H1 (cell line): Measurements from ENCODE around the gene FSD1. TPM values are rescaled to one million over a fixed set of nuclear protein-coding genes. Genes with fewer than 3 reads are reported as not detected.

ENCODE experiments used
- CTCF ChIA-PET: fragments of 300-600 bp; sonication (Branson Sonifier 250); formaldehyde crosslinking; loops from one replicate; lab custom pipeline; 2021; ENCODE audit not compliant: partially characterized antibody; lab: Charles Lee
- POLR2A ChIA-PET: fragments of 300-600 bp; sonication (Branson Sonifier 250); formaldehyde crosslinking; loops from one replicate; lab custom pipeline; 2021; ENCODE audit warnings: inconsistent platforms; ENCODE audit not compliant: partially characterized antibody; lab: Charles Lee
- DNase-seq, 2 experiments: peaks; one replicate each; pipeline versions ENCODE4 v3.0.0 to v3.0.0-alpha.2; 2010 to 2022; ENCODE audit warnings: low spot score in 2 of 2, low read depth in 1 of 2, mixed read lengths in 1 of 2
- FAIRE-seq: peaks from 2 replicates; lab custom pipeline; 2011; peaks lifted over from hg19 to GRCh38; lab: Jason Lieb, UNC
- H2AFZ ChIP-seq: 2 replicates; pipeline ENCODE4 v1.8.1; 2012; ENCODE audit warnings: low read length, inconsistent platforms
- H2AK5ac ChIP-seq: 2 replicates; pipeline ENCODE4 v1.6.1; 2013; ENCODE audit warnings: low read depth, low read length
- H2BK120ac ChIP-seq: replicated peaks from 2 replicates; pipeline ENCODE3; 2013; ENCODE audit warnings: low read depth, low read length, inconsistent platforms
- H2BK12ac ChIP-seq: 2 replicates; pipeline ENCODE4 v1.6.1; 2013; ENCODE audit warnings: low read depth, low read length
- H2BK15ac ChIP-seq: 2 replicates; pipeline ENCODE4 v1.6.1; 2013; ENCODE audit warnings: low read length
- H2BK20ac ChIP-seq: 2 replicates; pipeline ENCODE4 v1.6.1; 2013; ENCODE audit warnings: low read length
- H2BK5ac ChIP-seq: 2 replicates; pipeline ENCODE4 v1.6.1; 2013; ENCODE audit warnings: low read depth, low read length
- H3K14ac ChIP-seq: 2 replicates; pipeline ENCODE4 v1.6.1; 2013; ENCODE audit warnings: inconsistent platforms; ENCODE audit not compliant: insufficient read length
- H3K18ac ChIP-seq: 2 replicates; pipeline ENCODE4 v1.6.1; 2013; ENCODE audit warnings: low read length; ENCODE audit errors: extremely low read depth
- H3K23ac ChIP-seq: 2 replicates; pipeline ENCODE4 v1.6.1; 2013; ENCODE audit warnings: inconsistent platforms; ENCODE audit not compliant: insufficient read length
- H3K23me2 ChIP-seq: 2 replicates; pipeline ENCODE4 v1.6.1; 2013; ENCODE audit warnings: low read depth, low read length
- H3K27ac ChIP-seq: 2 replicates; pipeline ENCODE4 v1.6.1; 2011; ENCODE audit warnings: low read depth, low read length, inconsistent platforms
- H3K27me3 ChIP-seq, 4 experiments: replicated peaks in 1 of 4; 1 replicate in 1 of 4; 2 replicates in 3 of 4; pipeline versions ENCODE4 v1.6.1 to v1.8.1; 2011 to 2013; ENCODE audit warnings: low read length in 3 of 4, mild to moderate bottlenecking in 3 of 4, inconsistent platforms in 2 of 4, mixed read lengths in 2 of 4, moderate library complexity in 1 of 4; ENCODE audit not compliant: control insufficient read depth in 3 of 4, insufficient read depth in 3 of 4; ENCODE audit errors: extremely low read depth in 1 of 4
- H3K36me3 ChIP-seq, 4 experiments: 2 replicates each; pipeline versions ENCODE4 v1.6.1 to v1.8.1; 2011 to 2013; ENCODE audit warnings: mild to moderate bottlenecking in 4 of 4, low read length in 3 of 4, moderate library complexity in 2 of 4, control low read depth in 1 of 4, inconsistent platforms in 1 of 4; ENCODE audit not compliant: insufficient read depth in 4 of 4, control insufficient read depth in 2 of 4
- H3K4ac ChIP-seq: replicated peaks from 2 replicates; pipeline ENCODE3; 2013; ENCODE audit warnings: low read length, low read depth, mixed read lengths, inconsistent platforms; ENCODE audit not compliant: insufficient read length
- H3K4me1 ChIP-seq, 4 experiments: replicated peaks in 1 of 4; 1 replicate in 1 of 4; 2 replicates in 3 of 4; pipeline versions ENCODE4 v1.6.1 to v1.8.1; 2011 to 2013; ENCODE audit warnings: low read length in 3 of 4, inconsistent platforms in 2 of 4, mixed read lengths in 1 of 4; ENCODE audit not compliant: insufficient read depth in 4 of 4, control insufficient read depth in 3 of 4
- H3K4me2 ChIP-seq, 2 experiments: 2 replicates each; pipeline versions ENCODE4 v1.6.1 to v1.8.1; 2011 to 2013; ENCODE audit warnings: low read depth in 2 of 2, low read length in 2 of 2, control low read depth in 1 of 2, inconsistent platforms in 1 of 2, mild to moderate bottlenecking in 1 of 2; ENCODE audit not compliant: insufficient read depth in 1 of 2
- H3K4me3 ChIP-seq, 4 experiments: fragments of 200-600, 300-600 bp in 1 of 4; sonication (generic), shearing (Covaris generic), sonication (Bioruptor Twin) in 1 of 4; 2 replicates each; pipeline versions ENCODE4 v1.5.1 to v1.8.1; 2011 to 2016; ENCODE audit warnings: low read length in 4 of 4, low read depth in 3 of 4, control low read depth in 2 of 4, inconsistent platforms in 2 of 4, mild to moderate bottlenecking in 2 of 4, mixed read lengths in 1 of 4, moderate library complexity in 1 of 4; ENCODE audit not compliant: insufficient read depth in 2 of 4; ENCODE audit errors: extremely low read depth in 1 of 4
- H3K56ac ChIP-seq: replicated peaks from 2 replicates; pipeline ENCODE3; 2013; ENCODE audit warnings: low read depth, mild to moderate bottlenecking, mixed read lengths, low read length, inconsistent platforms; ENCODE audit not compliant: insufficient read length
- H3K79me1 ChIP-seq: 2 replicates; pipeline ENCODE4 v1.6.1; 2013; ENCODE audit warnings: low read depth, low read length, control low read depth
- H3K79me2 ChIP-seq, 2 experiments: 2 replicates each; pipeline versions ENCODE4 v1.6.1 to v1.8.1; 2012 to 2013; ENCODE audit warnings: low read length in 2 of 2, mild to moderate bottlenecking in 2 of 2, inconsistent platforms in 1 of 2; ENCODE audit not compliant: insufficient read depth in 2 of 2, control insufficient read depth in 1 of 2
- H3K9ac ChIP-seq, 4 experiments: replicated peaks in 1 of 4; 1 replicate in 1 of 4; 2 replicates in 3 of 4; pipeline versions ENCODE4 v1.6.1 to v1.8.1; 2011 to 2013; ENCODE audit warnings: low read depth in 3 of 4, low read length in 3 of 4, control low read depth in 2 of 4, mild to moderate bottlenecking in 2 of 4, moderate library complexity in 2 of 4, inconsistent platforms in 1 of 4; ENCODE audit errors: extremely low read depth in 1 of 4
- H3K9me3 ChIP-seq, 2 experiments: 2 replicates each; pipeline versions ENCODE4 v1.6.1 to v1.8.1; 2012 to 2013; ENCODE audit warnings: mild to moderate bottlenecking in 2 of 2, moderate library complexity in 2 of 2, control low read depth in 1 of 2, inconsistent platforms in 1 of 2, low read depth in 1 of 2, low read length in 1 of 2, mixed read lengths in 1 of 2; ENCODE audit not compliant: insufficient read depth in 2 of 2
- H4K20me1 ChIP-seq, 2 experiments: replicated peaks in 1 of 2; 2 replicates each; pipeline versions ENCODE3 to v1.8.1; 2011 to 2013; ENCODE audit warnings: inconsistent platforms in 2 of 2, low read length in 2 of 2, mild to moderate bottlenecking in 1 of 2; ENCODE audit not compliant: insufficient read depth in 2 of 2, control insufficient read depth in 1 of 2
- H4K5ac ChIP-seq: 2 replicates; pipeline ENCODE4 v1.6.1; 2013; ENCODE audit warnings: low read length, low read depth, mixed read lengths, inconsistent platforms; ENCODE audit not compliant: insufficient read length
- H4K8ac ChIP-seq: 2 replicates; pipeline ENCODE4 v1.8.0; 2013; ENCODE audit warnings: mild to moderate bottlenecking, moderate library complexity, low read length, inconsistent platforms; ENCODE audit not compliant: insufficient read depth; ENCODE audit errors: extremely low read depth
- H4K91ac ChIP-seq: replicated peaks from 2 replicates; pipeline ENCODE3; 2013; ENCODE audit warnings: low read length, mixed read lengths, inconsistent platforms; ENCODE audit not compliant: insufficient read length
- JUND ChIP-seq: IDR thresholded peaks from 2 replicates; pipeline ENCODE4 v1.6.1; 2011; ENCODE audit warnings: mild to moderate bottlenecking, improper control_type of control experiment, low read length
- POLR2A ChIP-seq, 2 experiments: IDR thresholded peaks; 1 replicate in 1 of 2; 2 replicates in 1 of 2; pipeline ENCODE4 v1.6.1; 2011; ENCODE audit warnings: low read depth in 2 of 2, low read length in 2 of 2, mild to moderate bottlenecking in 2 of 2; ENCODE audit errors: control extremely low read depth in 1 of 2
- TEAD4 ChIP-seq: IDR thresholded peaks from 2 replicates; pipeline ENCODE4 v1.6.1; 2012; ENCODE audit warnings: low read depth, low read length, inconsistent platforms, mixed read lengths
- WGBS, 2 experiments: shearing (Covaris generic) in 1 of 2; methylation state at CpG; one replicate each; pipeline versions ENCODE4 v1.1.6 to v1.1.7; 2013 to 2015; ENCODE audit warnings: low lambda C conversion rate in 2 of 2, mixed read lengths in 2 of 2, inconsistent platforms in 1 of 2, low coverage in 1 of 2, missing lambda C conversion rate in 1 of 2; ENCODE audit not compliant: insufficient replicate concordance in 2 of 2, insufficient coverage in 1 of 2, insufficient read length in 1 of 2; ENCODE audit errors: extremely low coverage in 1 of 2, missing lambda C conversion rate in 1 of 2; 5-methylcytosine and 5-hydroxymethylcytosine counted together
- polyA plus RNA-seq, 7 experiments: library from polyadenylated mRNA; depleted of rRNA in 3 of 7; stranded (reverse) in 5 of 7; unstranded in 2 of 7; fragments of >200 nt in 5 of 7; fragments of 200-250 nt in 2 of 7; gene quantifications; 1 replicate in 5 of 7; 2 replicates in 1 of 7; 4 replicates in 1 of 7; pipeline versions ENCODE4 v1.2.1 to v1.2.3, GENCODE V29; 2011 to 2013; ENCODE audit warnings: missing spikeins in 2 of 7, mixed read lengths in 2 of 7
- total RNA-seq: library from RNA; stranded (reverse); fragmentation: NEBNext Ultra II Directional; extraction: Animal tissue kit (Norgen Biotek cat#: 25700); gene quantifications from 2 replicates; pipeline ENCODE4 v1.2.1, GENCODE V29; 2021

FSD1 gene
- total and polyA plus RNA-seq, 2 of the 8 experiments (the other 6 are each of a cell fraction or from before 2014, with no cell fraction given): 58.8 to 181 TPM

DNA sequence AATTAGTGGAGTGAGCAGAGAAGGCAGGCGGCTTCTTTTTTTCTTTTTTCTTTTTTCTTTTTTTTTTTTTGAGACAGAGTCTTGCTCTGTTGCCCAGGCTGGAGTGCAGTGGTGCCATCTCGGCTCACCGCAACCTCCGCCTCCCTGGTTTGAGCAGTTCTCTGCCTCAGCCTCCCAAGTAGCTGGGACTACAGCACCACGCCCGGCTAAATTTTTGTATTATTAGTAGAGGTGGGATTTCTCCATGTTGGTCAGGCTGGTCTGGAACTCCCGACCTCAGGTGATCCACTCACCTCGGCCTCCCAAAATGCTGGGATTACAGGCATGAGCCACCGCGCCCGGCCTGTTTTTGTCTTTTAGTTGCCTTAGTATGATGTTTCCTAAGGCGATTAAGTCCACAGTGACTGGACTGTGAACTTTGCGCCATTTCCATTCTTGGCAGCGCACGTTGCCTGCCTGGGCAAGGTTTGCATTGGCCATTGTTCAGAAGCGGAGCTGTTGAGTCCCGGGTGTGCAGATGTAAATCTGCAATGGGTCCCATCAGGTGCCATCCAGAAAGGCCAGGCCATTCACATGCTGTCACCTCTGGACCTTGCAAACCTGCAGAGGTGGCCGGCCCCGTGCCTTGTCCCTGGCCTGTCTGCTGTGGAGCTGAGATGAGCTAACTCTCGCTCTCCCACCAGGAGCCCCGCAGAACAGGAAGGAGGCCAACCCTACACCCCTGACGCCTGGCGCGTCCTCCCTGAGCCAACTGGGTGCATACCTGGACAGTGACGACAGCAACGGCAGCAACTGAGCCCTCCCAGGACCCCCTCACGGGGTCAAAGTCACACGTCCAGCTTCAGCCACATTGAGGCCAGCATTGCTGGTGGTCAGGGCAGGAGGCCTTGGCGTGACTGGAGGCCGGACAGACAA lies 36.2 kb upstream of the FSD1 start:
- FAIRE-seq: no peak

More for the DNA sequence above, 36.2 kb upstream of the FSD1 start:
- Histone ChIP-seq H2AK5ac (no peak overlapping the region), H2BK5ac (no peak overlapping the region), H2AFZ (no peak overlapping the region), H3K79me1 (no peaks in the 10 kb centered on the region), H3K27ac (no peak overlapping the region), H3K4me1 (no peaks in the 10 kb centered on the region; a peak in 1 of 7 replicates), H4K20me1 (peaks cover 1 to 2% of the 10 kb centered on the region in 2 experiments), H3K9me3 (no peaks in the 10 kb centered on the region), H3K9ac (no peak overlapping the region), H2BK120ac (no peak overlapping the region), H2BK12ac (no peak overlapping the region), H3K4me3 (no peak overlapping the region), H4K5ac (no peak overlapping the region), H3K23me2 (no peaks in the 10 kb centered on the region), H3K27me3 (no peaks in the 10 kb centered on the region), H4K8ac (no peak overlapping the region), H2BK20ac (no peak overlapping the region), H2BK15ac (no peak overlapping the region), H3K56ac (no peak overlapping the region), H3K18ac (no peak overlapping the region), H3K14ac (no peak overlapping the region), H4K91ac (no peak overlapping the region), H3K4ac (peak overlapping the region; percentile 53), H3K79me2 (no peaks in the 10 kb centered on the region), H3K36me3 (peaks cover 2 to 8% (median 5%) of the 10 kb centered on the region in 4 experiments; a peak in 4 of 8 replicates), H3K23ac (no peak overlapping the region), H3K4me2 (no peak overlapping the region)
- no peak for TF ChIP-seq JUND
- TF ChIP-seq TEAD4: no peak
- TF ChIP-seq POLR2A (IDR thresholded peaks at IDR 0.05; ENCODE audit: control extremely low read depth in 1 of 2, low read depth in 2 of 2, low read length in 2 of 2): no peak
- ChIA-PET CTCF (interaction anchor here (0.5 to 14.6 kb wide), 33 partner anchors 9 to 231 kb away, joined by 3 to 311 read pairs (median 8); partner anchors contain the start of genes MPND, STAP2 and TMIGD2), POLR2A (interaction anchor here (0.5 to 5.4 kb wide), 9 partner anchors 11 to 140 kb away, joined by 3 to 36 read pairs (median 3); partner anchors contain the start of genes CHAF1A, MPND and SHD)
- no peak for DNase-seq
- WGBS, 2 experiments: 96% methylated on average over 29 of the region's 30 CpGs; no CpG with 5 or more reads in 1 of the 2 experiments
